Measurements from ENCODE around the gene GALNT10. TPM values are rescaled to one million over a fixed set of nuclear protein-coding genes. Genes with fewer than 3 reads are reported as not detected.

GALNT10 gene
- total RNA-seq, 1 donor from 2014 or later = 30.2 TPM

DNA sequence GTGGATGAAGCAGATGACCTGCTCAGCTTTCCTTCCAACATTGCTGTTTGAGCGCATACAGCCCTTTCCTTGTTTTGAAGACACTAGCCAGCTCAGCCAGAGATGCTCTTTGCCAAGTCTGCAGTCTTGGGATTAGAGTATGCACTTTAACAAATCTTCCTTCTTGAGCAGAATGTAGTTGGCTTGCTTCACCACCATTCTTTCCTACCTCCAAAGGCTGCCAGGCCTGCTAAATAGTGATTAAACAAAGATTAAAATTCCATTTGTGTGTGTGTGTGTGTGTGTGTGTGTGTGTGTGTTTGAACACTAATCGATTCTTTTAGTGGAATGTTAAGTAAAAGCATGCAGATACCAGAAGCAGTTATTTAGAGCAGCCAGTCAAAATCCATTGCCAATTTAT is 97.6 kb downstream of the GALNT10 start:
- peak in 1 of 2 donors; percentile 62 for DNase-seq (ENCODE audit: low read depth in 2 of 2)

DNA sequence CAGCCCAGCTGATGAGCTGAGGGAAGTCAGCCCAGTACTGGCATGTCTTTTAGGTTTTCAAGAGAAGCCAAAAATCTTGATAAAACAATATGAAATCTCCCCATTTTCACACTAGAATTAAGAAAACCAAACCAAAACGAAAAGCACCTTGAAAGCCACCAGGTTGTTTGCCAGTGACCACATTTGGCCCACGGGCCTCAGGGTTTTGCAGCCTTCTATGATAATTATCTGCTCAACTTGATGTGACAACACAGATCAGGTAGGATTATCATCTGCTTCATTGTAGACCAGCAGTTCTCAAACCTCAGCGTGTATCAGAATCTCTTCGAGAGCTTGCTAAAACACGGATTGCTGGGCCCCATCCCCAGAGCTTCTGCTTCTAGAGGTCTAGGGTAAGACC is 101.4 kb downstream of the GALNT10 start:
- no peak for DNase-seq (ENCODE audit: low read depth in 2 of 2)

DNA sequence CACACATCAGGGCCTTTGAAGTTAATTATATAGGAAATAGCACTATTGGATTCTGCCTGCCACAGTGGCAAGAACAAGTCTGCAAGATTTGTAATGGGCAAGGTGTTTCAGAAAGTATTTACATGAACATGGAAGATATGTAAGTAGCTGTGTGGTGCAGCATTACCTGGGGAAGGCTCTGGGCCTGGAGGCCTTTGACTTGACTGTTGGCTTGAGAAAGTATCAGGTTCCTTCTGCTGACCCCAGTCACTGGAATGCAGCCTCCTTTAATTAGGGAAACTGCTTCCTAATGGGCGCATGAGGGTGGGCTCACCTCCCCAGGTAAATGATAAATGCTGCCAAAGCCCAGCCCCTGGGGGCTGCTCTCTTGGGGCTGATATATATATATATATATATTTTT is 102.7 kb downstream of the GALNT10 start:
- no peak for DNase-seq (ENCODE audit: low read depth in 2 of 2)

DNA sequence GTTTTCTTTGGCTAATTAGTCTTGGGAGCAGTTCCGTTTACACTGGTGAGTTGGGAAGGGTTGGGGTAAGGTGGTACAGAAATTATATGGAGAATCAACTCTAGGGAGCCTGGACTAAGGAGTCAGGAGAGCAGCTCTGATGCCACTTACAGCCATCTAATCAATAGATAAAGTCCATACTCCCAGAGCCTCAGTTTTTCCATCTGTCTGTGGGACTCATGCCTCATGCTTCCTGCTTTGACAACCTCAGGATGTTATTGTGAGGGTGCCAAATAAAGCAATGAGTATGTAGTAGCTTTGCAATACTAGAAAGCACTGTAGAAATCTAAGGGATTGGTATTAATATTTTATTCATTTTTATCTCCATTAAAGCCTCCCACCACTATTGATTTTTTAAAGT is 105.0 kb downstream of the GALNT10 start:
- peak; percentile 14 to 70 for DNase-seq (ENCODE audit: low read depth in 2 of 2)

DNA sequence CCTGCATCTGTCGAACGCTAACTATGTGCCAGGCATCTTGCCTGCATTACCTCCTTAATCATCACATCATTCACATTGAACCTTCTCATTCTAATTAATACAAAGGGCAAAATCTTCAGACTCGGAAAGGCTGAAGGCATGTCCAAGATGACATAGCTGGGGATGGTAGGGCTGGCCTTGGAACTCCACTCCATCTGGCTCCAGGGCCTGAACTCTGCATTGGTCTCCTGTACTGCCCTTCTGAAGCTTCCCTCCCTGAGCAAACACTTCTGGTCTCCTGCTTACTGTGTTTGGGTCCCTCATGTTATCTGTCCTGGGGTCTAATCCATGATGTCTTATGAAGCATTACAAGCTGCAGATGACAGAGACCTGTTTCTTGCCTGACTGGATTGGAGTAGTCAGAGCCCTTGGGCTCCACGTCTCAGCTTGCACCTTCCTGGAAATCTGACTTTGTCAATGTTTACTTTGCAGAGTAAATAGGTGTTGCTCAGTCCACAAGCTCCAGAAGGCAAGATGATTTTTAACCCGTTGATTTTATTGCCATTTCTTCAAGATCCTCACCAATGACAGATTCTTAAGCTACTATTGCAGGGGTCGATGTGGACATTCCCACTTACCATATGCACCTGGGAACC is 106.1 kb downstream of the GALNT10 start:
- no peak for DNase-seq (ENCODE audit: low read depth in 2 of 2)

DNA sequence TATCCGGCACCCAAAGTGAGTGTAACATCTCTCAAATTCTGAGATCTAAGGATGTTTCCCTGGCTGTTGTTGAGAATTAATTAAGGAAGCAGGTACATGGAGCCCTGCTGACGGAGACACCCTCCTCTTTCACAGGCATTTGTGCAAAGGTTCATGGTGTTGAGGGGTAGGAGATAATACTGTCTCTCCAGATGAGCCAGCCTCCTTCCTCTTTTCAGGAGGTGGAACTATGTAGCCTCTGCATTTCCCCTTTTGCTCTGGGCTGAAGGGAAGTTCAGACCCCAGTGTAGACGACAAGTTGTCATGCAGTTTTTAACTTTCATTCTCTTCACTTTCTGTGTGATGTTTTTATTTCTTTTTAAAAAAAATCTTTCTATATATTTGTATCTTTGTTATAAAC is 107.5 kb downstream of the GALNT10 start:
- no peak for DNase-seq (ENCODE audit: low read depth in 2 of 2)

DNA sequence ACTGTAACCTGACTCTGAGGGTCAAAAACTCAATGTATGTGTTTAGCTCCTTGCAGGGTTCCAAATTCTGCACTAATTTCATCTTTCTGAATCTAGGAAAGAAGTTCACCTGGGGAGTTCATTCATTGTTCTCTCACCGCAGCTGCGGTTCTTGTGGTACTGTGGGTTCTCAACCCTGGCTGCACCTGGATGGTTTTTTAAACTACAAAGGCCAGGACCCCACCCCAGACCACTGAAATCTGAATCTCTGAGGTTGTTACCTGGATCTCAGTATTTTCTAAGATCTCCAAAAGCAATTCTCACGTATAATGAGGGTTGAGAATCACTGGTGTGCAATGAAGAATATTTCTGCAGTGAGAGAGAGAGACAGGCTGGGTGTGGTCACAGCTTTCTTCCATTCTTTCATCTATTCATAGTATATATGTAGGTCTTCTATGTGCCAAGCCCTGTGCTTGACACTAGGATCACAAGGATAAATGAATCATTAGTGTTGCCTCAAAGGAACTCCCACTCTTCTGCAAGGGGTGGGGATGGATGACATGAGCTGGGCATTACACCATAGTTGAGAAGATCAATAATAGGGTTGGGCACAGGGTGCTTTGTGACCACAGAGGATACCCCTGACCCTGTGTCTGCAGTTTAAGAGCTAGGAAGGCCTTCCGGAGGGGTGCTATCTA is 109.8 kb downstream of the GALNT10 start:
- no peak for DNase-seq (ENCODE audit: low read depth in 2 of 2)

DNA sequence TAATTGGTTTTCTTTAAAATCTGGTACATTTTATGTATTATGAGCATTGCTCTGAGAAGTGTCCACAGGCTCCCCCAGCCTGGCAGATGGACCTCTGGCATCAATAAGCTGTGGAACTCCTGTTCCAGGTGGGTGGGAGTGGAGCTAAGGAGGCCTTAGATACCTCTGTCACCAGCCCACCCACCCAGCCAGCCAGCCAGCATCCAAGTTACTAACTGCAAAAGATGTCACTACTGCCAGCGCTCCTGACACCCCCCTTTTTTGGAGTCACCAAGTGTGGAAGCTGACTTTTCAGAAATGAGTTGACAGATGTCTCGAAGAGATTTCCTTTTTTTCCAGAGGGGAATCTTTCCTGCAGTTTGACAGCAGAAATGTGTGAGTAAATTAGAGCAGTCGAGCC is 111.2 kb downstream of the GALNT10 start:
- DNase-seq (ENCODE audit: low read depth in 2 of 2) = no peak

DNA sequence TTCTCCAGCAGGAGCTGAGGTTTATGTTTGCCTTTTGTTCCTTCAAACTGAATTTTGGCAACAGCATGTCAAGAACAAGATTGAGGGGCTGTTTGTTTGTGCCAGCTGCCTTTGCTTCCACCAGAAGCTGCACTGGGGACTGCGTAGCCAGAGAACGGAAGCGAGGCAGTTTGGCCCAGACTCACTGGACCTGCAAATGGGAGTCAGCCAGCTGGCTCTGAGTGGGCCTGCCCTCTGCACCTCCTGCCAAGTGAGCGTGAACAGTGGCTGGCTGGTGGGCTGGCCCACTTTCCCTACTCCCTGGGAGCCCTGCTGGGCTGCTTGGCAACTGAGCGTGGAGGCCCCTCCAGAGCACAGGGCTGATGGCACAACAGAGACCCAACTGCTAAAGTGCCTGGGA is 111.6 kb downstream of the GALNT10 start:
- peak; percentile 73 to 82 for DNase-seq (ENCODE audit: low read depth in 2 of 2)

DNA sequence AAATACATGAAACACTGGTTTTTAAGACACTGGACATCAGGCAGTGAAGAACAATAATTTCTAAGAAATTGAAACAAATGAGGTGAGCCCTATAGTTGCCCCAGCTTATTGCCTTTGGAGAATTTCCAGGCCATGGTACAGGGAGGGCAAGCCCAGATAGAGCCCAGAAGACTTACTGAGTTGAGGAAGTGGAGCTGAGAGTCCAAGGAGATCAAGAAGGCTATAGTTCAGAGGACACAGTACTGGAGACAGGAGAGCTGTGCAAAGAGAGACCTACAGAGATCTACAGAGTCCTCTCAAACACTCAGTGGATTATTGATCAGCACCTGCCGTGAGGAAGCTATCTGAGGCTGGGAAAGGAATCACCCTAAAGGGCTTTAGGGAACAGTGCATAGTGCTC is 112.6 kb downstream of the GALNT10 start:
- DNase-seq (ENCODE audit: low read depth in 2 of 2) = no peak

DNA sequence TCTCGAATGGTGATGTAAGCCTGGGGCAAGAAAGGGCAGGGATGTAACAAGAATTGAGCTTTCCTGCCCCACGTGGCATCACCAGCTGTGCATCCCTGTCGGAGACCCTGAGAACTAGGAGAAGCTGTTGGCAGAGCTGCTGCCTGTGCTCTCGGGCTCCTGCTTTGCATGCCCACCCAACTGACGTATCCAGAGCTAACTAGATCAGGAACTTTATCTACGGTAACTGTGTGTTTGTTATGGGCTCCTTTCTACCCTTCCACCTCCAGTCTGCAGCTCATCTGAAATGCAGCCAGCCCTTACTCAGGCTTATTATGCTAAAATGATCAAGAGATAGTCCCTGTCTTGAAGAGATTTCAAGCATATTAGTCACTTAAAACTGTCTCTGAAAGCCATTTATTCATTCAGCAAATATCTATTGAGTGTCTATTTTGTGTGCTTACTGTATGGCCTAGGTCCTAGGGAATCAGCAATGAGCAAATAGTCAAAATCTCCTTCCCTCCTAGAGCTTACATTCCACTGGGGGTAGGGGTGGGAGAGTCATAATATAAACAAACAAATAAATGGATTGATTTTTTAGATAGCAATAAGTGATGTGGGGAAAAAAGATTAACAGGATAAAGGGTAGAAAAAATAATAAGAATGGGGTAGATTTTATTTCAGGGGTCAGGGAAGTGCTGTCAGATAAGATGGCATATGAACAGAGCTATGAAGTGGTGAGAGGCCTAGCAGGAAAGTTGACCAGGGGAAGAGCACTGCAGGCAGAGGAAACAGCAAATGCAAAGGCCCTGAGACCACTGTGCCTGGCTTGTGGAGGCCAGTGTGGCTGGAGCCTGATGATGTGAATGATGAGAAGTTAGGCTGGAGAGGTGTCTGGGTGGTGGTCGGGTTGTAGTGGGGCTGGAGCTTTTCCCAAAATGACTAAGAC is 118.2 kb downstream of the GALNT10 start:
- peak in 1 of 2 donors; percentile 80 for DNase-seq (ENCODE audit: low read depth in 2 of 2)

DNA sequence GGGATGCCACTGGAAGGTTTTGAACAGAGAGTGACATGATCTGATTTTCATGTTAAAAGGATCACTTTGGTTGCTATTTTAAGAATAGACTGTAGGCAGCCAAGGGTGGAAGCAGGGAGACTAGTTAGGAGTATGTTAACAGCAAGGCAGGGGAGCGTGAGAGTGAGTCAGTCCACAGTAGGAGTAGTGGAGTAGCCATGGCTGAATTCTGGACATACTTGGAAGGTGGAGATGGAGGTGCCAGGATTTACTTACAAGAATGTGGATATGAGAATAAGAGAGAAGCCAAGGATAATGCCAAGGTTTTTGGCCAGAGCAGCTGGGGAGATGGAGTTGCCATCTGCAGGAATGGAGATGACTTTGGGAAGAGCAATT is 118.8 kb downstream of the GALNT10 start:
- DNase-seq (ENCODE audit: low read depth in 2 of 2) = peak in 1 of 2 donors; percentile 45

DNA sequence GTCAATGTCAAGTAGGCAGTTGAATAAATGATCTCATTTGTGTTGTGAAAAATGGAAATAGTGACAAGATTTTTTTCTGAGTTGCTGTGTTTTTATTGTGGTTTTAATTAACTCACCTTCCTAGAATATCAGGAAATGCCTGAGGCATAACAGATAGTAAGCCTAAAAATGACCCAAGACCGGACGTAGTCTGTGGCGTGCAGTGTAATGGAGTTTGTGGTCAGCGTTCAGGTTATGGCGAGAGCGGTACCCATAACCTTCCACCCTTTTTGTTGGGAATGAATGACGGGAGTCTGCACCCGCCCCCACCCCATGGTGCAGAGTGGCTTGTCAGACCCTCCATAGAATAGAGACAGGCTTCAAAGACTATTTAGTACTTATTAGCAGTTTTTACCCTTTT is 119.3 kb downstream of the GALNT10 start:
- peak; percentile 70 to 73 for DNase-seq (ENCODE audit: low read depth in 2 of 2)

DNA sequence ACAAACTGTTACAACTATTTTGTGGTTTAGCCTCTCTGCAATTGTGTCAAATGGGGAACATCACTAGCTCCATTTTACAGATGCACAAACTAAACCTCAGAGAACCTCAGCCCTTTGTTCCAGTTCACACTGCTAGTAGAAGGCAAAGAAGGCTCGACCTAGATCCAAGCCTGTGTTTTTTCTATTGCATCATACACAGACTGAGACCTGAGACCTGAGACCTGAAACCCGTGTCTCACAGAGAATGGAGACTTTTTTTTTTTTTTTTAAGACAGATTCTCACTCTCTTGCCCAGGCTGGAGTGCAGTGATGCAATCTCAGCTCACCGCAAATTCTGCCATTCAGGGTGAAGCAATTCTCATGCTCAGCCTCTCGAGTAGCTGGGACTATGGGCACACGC is 120.8 kb downstream of the GALNT10 start:
- no peak for DNase-seq (ENCODE audit: low read depth in 2 of 2)

DNA sequence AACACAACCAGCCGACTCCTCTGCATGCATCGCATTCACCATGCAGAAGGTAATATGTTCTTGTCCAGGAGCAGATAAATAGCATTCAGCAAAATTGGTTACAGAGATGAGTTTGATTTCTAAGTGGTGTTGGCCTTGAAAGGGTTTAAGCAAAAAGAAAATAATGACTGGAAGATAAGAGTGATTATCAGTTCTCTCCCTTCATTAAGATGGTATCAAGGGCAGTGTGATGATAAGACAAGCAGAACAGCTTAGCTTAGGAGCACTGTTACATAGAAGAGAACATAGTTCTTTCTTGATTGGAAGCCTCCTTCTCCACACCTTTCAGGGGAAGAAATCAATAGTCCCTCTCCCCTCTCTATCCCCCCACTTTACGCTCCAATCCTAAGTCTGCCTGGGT is 121.5 kb downstream of the GALNT10 start:
- DNase-seq (ENCODE audit: low read depth in 2 of 2) = no peak

DNA sequence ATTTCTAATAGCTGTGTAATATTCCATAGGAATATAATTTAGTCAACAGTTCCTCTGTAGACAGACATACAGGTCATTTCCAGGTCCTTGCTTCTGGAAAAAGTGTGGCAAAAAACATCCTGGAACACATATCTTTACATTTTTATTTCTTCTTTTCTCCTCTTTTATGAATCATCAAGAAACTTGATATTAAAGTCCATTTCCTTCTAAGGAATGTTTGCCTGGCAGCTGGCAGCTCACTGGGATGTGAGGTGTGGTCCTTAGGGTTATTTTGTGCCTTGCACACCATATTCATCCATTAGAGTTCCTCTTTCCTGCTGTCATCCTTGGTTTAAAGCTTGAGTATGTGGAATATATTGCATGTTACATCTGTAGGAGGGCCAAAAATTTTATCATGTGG is 122.0 kb downstream of the GALNT10 start:
- DNase-seq (ENCODE audit: low read depth in 2 of 2) = peak; percentile 10 to 39

DNA sequence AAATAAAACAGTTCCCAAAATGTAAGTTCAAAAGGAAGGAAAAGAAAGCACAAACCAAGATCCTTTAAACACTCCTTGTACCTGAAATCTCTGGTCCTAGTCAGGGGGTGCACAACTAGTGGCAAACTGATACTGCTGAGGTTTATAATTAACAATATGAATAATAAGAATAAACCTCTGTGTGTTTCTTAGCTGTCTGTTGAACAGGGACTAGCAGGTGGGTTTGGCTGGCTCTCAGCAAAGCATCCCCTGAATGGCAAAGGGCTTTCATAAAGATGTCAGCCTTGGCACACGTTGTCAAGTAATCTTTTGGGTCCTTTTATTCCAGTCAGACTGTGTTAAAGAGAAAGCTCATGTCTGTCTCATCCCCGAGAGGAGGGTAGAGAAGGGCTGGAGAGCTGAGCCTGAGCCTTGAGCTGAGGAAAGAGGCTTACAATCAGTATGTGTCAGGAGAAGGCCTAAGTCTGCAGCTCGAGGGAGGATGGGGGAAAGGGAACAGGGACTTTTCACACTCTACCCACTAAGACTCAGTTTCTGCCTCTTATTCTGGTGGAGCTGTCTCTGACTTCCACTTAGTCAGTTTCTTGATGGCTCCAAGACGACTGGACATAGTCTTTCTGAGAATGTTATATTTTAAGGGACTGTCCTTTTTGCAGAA is 123.0 kb downstream of the GALNT10 start:
- no peak for DNase-seq (ENCODE audit: low read depth in 2 of 2)

DNA sequence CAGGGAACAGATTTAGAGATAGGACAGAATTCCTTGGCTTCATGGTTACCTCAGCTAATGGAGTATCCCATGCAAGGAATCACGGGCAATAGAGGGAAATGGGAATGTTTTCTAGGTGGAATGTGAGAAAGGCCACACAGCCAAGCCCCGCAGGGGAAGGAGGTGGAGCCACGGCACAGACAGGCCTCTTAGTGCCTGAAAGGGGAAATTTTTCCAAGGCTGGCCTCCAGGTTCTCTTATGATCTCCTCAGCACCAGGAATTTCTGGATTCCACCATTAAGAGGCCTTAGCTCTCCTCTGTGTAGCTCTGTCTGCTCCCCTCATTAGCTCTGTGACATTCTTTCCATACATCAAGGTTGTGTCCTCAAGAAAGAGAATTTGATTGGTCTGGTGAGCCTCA is 124.7 kb downstream of the GALNT10 start:
- DNase-seq (ENCODE audit: low read depth in 2 of 2) = no peak

DNA sequence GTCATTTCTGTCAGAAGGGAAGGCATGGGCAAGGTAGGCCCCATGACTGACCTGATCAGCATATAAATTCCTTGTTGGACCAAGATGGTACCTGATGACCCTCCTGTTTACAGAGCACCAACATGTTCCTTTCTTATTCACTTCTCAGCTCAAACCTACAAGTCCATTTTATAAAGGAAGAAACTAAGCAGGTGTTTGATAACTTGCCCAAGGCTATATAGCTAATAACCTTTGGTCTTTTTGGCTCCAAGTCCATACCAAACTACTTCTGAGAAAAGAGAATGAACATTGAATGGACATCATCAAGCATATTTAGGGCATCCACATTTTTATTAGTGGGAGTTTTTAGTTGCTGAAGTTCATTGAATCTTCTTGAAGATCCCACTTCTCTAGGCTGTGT is 125.2 kb downstream of the GALNT10 start:
- DNase-seq (ENCODE audit: low read depth in 2 of 2) = no peak

DNA sequence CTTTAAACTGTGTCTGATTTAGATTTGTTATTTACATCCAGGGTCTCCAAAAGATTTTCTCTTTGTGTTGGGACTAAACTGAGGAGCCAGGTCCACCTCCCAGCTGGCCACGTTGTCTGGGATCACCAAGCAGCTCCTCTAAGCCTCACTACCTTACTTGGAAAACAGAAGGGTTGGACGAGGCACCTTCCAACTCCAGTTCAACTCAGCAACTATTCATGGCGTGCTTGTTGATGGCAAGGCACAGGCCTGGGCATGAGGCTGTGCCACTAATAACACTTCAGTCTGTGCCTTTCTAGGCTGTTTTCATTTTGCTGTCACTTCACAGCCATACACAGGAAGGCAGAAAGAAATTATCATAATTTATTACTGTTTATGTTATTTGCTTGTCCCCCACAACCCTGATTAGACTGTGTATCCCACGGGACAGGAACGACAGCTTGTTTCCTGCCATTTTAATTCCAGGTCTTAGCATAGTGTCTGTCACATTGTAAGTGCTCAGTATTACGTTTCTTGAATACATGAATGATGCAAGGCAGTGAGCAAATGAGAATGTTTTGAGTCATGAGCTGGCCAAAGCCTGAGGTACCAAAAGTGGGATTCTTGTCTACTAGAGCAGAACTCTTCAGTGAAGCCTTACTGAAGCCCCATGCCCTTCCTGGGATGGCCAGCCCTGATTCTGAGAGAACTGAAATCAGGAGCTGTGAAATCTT is 125.8 kb downstream of the GALNT10 start:
- no peak for DNase-seq (ENCODE audit: low read depth in 2 of 2)

DNA sequence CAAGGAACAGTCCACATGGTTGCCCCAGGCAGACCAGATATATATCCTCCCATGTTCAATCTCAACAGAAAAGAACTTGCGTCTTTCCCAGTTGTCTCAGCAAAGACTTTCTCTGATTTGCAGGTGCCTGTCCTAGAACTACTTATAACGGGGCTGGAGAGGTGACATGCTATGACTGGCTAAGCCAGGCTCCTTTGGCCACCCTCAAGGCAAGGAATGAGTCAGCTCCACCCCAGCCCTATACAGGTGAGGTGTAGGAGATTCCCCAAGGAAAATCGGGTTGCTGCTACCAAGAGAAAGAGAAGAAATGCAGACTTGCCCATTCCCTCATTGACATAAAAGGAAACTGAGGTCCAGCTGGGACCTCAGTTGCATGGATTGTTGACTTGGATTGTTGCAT is 127.4 kb downstream of the GALNT10 start:
- DNase-seq (ENCODE audit: low read depth in 2 of 2) = no peak

Measured in lung microvascular endothelial cell (primary cell).